Breast epithelium (tissue), 4 donors: ENCODE measurements around the gene TRIM61. TPM values are rescaled to one million over a fixed set of nuclear protein-coding genes. Genes with fewer than 3 reads are reported as not detected.
"Not testable (repeated sequence)": the region's sequence is repeated elsewhere in the genome, so short reads cannot be mapped to it uniquely, and the experiment has no call there.

Experiments used
- DNase-seq, 2 donors: peaks; one replicate each; pipeline ENCODE4 v3.0.0-alpha.2; 2019; ENCODE audit warnings: low spot score in 2 of 2
- H3K27ac ChIP-seq, 2 donors: fragments of 200-600 bp; sonication (generic) in 1 of 2; one replicate each; pipeline ENCODE4 v1.5.1; 2016 to 2019; ENCODE audit warnings: mild to moderate bottlenecking in 1 of 2
- H3K27me3 ChIP-seq, 2 donors: fragments of 200-600 bp; sonication (generic) in 1 of 2; one replicate each; pipeline versions ENCODE4 v1.5.1 to v1.6.0; 2017 to 2019; ENCODE audit warnings: control low read depth in 1 of 2, mild to moderate bottlenecking in 1 of 2
- H3K36me3 ChIP-seq: fragments of 200-600 bp; one replicate; pipeline ENCODE4 v1.5.1; 2019
- H3K4me1 ChIP-seq, 2 donors: fragments of 200-600 bp; sonication (generic); one replicate each; pipeline ENCODE4 v1.5.1; 2016 to 2019; ENCODE audit warnings: control low read depth in 1 of 2
- H3K4me3 ChIP-seq, 3 donors: fragments of 200-600 bp; sonication (generic); 1 replicate in 2 of 3; 2 replicates in 1 of 3; pipeline ENCODE4 v1.5.1; 2016 to 2019; ENCODE audit warnings: mild to moderate bottlenecking in 3 of 3, moderate library complexity in 2 of 3
- H3K9me3 ChIP-seq, 2 donors: fragments of 200-600 bp; sonication (generic) in 1 of 2; one replicate each; pipeline ENCODE4 v1.5.1; 2016 to 2019; ENCODE audit warnings: control low read depth in 1 of 2
- POLR2A ChIP-seq: fragments of 450-650 bp; IDR thresholded peaks from one replicate; pipeline ENCODE4 v1.6.1; 2016; ENCODE audit warnings: antibody characterized with exemption, mild to moderate bottlenecking, moderate library complexity
- POLR2AphosphoS5 ChIP-seq, 3 donors: sonication (generic); formaldehyde crosslinking; IDR thresholded peaks; one replicate each; pipeline ENCODE4 v1.6.1; 2017; ENCODE audit warnings: antibody characterized with exemption in 3 of 3
- intact Hi-C: fragments of 100-400 bp; cut with DNase I; formaldehyde crosslinking; loops from one replicate; pipeline ENCODE4 v1.15.1; 2023; ENCODE audit warnings: low total_unique reads
- total RNA-seq, 3 donors: library from RNA; depleted of rRNA; stranded (reverse); fragments of >200 nt; gene quantifications; one replicate each; pipeline ENCODE4 v1.1.0, GENCODE V29; 2016
- TF ChIP-seq, protein P1 (sequence below), 3 donors: fragments of 450-650 bp; IDR thresholded peaks; one replicate each; pipeline ENCODE4 v1.5.1; 2016 to 2017; ENCODE audit warnings: antibody characterized with exemption in 3 of 3, mild to moderate bottlenecking in 3 of 3, moderate library complexity in 3 of 3

The TRIM61 gene
- total RNA-seq, 3 donors from 2014 or later = 0.33 to 0.96 (median 0.44) TPM

DNA sequence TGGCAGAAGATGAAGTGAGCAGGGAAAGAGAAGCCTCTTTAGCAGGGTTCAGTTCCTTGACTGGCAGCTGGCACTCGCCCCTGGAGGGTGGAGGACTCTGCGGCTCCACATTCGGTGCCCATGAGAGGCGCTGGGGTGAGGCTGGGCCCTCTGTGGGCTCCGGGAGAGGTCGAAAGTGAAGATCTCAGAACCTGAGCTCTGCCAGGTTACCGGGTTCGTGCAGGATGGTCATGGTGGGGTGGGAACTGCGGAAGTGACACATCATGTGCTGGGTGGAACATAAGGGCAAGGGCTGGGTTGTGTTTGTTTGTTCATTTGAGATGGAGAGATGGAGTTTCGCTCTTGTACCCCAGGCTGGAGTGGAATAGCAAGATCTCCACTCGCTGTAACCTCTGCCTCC, 44.2 kb downstream of the TRIM61 start:
- H3K36me3 ChIP-seq = no peaks in the 10 kb centered on the region
- no peak for DNase-seq
- H3K9me3 ChIP-seq = no peaks in the 10 kb centered on the region
- H3K4me3 ChIP-seq = no peak overlapping the region
- H3K27me3 ChIP-seq = no peaks in the 10 kb centered on the region
- H3K27ac ChIP-seq = no peak overlapping the region
- no peaks in the 10 kb centered on the region for H3K4me1 ChIP-seq
- intact Hi-C loops = no loop called here
- TF ChIP-seq POLR2AphosphoS5 (IDR thresholded peaks at IDR 0.05) = no peak
- no peak for TF ChIP-seq POLR2A
- TF ChIP-seq, protein P1, sequence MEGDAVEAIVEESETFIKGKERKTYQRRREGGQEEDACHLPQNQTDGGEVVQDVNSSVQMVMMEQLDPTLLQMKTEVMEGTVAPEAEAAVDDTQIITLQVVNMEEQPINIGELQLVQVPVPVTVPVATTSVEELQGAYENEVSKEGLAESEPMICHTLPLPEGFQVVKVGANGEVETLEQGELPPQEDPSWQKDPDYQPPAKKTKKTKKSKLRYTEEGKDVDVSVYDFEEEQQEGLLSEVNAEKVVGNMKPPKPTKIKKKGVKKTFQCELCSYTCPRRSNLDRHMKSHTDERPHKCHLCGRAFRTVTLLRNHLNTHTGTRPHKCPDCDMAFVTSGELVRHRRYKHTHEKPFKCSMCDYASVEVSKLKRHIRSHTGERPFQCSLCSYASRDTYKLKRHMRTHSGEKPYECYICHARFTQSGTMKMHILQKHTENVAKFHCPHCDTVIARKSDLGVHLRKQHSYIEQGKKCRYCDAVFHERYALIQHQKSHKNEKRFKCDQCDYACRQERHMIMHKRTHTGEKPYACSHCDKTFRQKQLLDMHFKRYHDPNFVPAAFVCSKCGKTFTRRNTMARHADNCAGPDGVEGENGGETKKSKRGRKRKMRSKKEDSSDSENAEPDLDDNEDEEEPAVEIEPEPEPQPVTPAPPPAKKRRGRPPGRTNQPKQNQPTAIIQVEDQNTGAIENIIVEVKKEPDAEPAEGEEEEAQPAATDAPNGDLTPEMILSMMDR (IDR thresholded peaks at IDR 0.05) = no peak

DNA sequence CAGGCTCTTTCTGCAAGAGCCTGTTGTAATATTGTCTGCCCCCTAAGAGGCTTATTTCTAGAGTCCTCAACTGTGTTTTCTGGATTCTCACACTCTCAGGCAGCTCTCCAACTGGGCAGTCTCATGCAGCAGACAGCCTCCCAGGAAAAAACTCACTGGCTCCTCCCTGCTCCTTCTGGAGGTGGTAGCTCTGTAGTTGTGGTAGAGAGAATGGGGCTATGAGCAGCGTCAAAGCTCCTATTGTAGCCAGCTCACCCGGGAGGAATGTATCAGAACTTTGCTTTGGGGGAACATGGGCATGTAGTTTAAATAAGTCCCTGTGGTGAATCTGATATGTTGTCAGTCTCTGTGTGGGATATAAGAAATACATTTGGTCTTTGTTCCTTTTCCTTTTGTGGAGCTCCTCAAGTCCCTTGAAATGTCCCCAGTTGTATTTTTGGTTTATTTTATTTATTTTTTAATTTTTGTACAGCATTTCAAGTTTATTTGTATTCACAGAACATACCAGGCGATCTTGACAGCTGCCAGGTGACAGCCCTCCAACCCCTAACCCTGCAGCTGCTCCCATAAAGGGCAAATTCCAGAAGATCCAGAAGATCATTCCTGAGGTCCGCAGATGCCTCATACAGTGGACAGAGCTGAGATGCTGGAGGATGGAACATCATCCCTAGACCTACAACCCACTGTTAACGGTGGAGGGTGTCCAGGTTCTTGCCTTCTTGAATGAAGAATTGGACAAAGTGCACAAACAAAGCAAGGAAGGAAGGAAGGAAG, 45.7 kb downstream of the TRIM61 start:
- H3K9me3 ChIP-seq = no peaks in the 10 kb centered on the region

DNA sequence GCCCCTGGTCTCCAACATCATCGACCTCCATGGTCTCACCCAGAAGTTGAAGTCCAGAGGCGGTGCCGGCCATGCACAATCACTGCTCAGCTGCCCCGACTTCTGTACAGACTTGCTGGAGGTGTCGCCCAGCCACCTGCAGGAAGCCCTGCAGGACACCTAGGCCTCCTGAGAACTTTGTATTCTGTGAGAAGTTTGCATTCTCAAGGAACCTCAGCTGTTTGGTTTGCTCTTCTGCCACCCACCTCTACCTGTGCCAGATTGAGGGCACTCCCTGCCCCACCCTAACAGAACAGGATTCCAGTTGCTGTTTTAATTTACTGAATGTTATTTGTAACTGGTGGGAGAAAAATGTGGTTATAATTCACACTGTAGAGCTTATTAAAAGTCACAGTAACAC, 46.8 kb downstream of the TRIM61 start:
- Histone ChIP-seq H3K36me3 (no peaks in the 10 kb centered on the region), H3K4me3 (no peak overlapping the region), H3K27me3 (no peaks in the 10 kb centered on the region), H3K9me3 (no peaks in the 10 kb centered on the region), H3K27ac (no peak overlapping the region), H3K4me1 (no peaks in the 10 kb centered on the region)
- DNase-seq = no peak
- intact Hi-C loops = no loop called here
- TF ChIP-seq POLR2AphosphoS5 (IDR thresholded peaks at IDR 0.05) (no peak), POLR2A (no peak)
- TF ChIP-seq, protein P1 (IDR thresholded peaks at IDR 0.05) = no peak

More for the DNA sequence above, 45.7 kb downstream of the TRIM61 start:
- Histone ChIP-seq H3K4me1 (no peaks in the 10 kb centered on the region), H3K27me3 (no peaks in the 10 kb centered on the region), H3K4me3 (no peak overlapping the region), H3K36me3 (no peaks in the 10 kb centered on the region), H3K27ac (no peak overlapping the region)
- intact Hi-C loops = no loop called here
- TF ChIP-seq POLR2AphosphoS5 (IDR thresholded peaks at IDR 0.05) (no peak), POLR2A (no peak)
- TF ChIP-seq, protein P1 (IDR thresholded peaks at IDR 0.05) = no peak
- no peak for DNase-seq

DNA sequence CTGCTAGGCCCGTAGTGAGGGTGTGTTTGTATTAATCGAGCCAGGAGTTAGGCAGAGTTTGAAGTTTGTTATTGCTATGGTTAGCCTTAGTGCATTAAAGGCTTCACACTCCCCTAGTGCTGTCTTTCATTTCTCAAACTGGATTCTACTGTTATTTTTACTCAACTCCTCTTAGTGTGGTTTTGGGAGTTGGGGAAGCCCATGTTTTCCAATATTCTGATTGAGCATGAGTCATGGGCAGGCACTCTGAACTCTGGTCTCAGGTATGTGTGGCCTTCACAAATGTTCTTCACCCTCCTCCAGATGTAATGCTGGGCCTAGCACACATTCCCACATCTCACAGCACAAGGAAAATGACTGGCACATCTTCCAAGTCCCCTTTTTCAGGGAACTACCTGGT, 50.4 kb downstream of the TRIM61 start:
- H3K36me3 ChIP-seq, H3K27ac ChIP-seq, H3K9me3 ChIP-seq, H3K4me3 ChIP-seq, H3K27me3 ChIP-seq, H3K4me1 ChIP-seq, DNase-seq, intact Hi-C loops: not testable (repeated sequence)

DNA sequence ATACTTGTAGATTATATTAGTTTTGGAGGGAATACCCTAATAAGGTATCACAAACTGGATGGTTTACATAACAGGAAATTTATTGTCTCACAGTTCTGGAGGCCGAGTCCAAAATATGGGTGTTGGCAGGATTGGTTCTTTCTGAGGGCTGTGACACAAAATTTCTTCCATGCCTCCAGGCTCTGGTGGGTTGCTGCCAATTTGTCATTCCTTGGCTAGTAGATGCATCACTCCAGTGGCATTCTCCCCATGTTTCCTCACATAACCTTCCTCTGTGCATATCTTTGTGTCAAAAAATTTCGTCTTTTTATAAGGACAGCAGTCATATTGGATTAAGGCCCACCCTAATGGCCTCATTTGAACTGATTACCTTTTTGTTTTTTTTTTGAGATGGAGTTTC, 51.2 kb downstream of the TRIM61 start:
- Histone ChIP-seq H3K27me3 (no peaks in the 10 kb centered on the region), H3K27ac (no peak overlapping the region), H3K4me3 (no peak overlapping the region), H3K36me3 (no peaks in the 10 kb centered on the region), H3K4me1 (no peaks in the 10 kb centered on the region), H3K9me3 (no peaks in the 10 kb centered on the region)
- intact Hi-C loops = no loop called here
- TF ChIP-seq, protein P1 (IDR thresholded peaks at IDR 0.05) = no peak
- TF ChIP-seq POLR2A (no peak), POLR2AphosphoS5 (IDR thresholded peaks at IDR 0.05) (no peak)
- DNase-seq = peak in 1 of 2 donors; percentile 45
